SK-N-SH treated with all-trans-retinoic acid at 6 μM for 48 hours (cell line): ENCODE measurements around the gene ADCY5.

Source experiments
- ATAC-seq: fragments of 200-7000 bp; cut with Tn5 transposase; 3 replicates; pipeline ENCODE4 v1.9.1; 2020; ENCODE audit warnings: mild to moderate bottlenecking, moderate library complexity
- ARNTL ChIP-seq: fragments of 450-650 bp; formaldehyde crosslinking; IDR thresholded peaks from 2 replicates; pipeline ENCODE4 v1.5.0; 2020; ENCODE audit warnings: low read depth, mild to moderate bottlenecking, moderate library complexity, borderline replicate concordance
- CREB5 ChIP-seq: fragments of 250-450 bp; sonication (Bioruptor Pico); IDR thresholded peaks from 2 replicates; pipeline ENCODE4 v1.5.1; 2020; ENCODE audit warnings: low read depth, mild to moderate bottlenecking, moderate library complexity
- CSDC2 ChIP-seq: fragments of 250-450 bp; sonication (Bioruptor Pico); IDR thresholded peaks from 2 replicates; pipeline ENCODE4 v1.5.0; 2020; ENCODE audit warnings: mild to moderate bottlenecking, moderate library complexity
- CSRNP3 ChIP-seq: fragments of 250-450 bp; sonication (Bioruptor Pico); IDR thresholded peaks from 2 replicates; pipeline ENCODE4 v1.5.1; 2021; ENCODE audit warnings: mild to moderate bottlenecking, moderate library complexity
- ESRRG ChIP-seq: fragments of 250-450 bp; sonication (Bioruptor Pico); IDR thresholded peaks from 2 replicates; pipeline ENCODE4 v1.6.1; 2021; ENCODE audit warnings: mild to moderate bottlenecking
- GLIS3 ChIP-seq: fragments of 250-450 bp; sonication (Bioruptor Pico); IDR thresholded peaks from 2 replicates; pipeline ENCODE4 v1.5.0; 2020; ENCODE audit warnings: mild to moderate bottlenecking, moderate library complexity
- ISL1 ChIP-seq: fragments of 250-450 bp; sonication (Bioruptor Pico); IDR thresholded peaks from 2 replicates; pipeline ENCODE4 v2.1.2; 2022; ENCODE audit warnings: mild to moderate bottlenecking, moderate library complexity
- OSR1 ChIP-seq: fragments of 250-450 bp; sonication (Bioruptor Pico); IDR thresholded peaks from 2 replicates; pipeline ENCODE4 v1.8.0; 2022; ENCODE audit warnings: moderate library complexity, mild to moderate bottlenecking, inconsistent platforms
- PATZ1 ChIP-seq: fragments of 250-450 bp; sonication (Bioruptor Pico); IDR thresholded peaks from 2 replicates; pipeline ENCODE4 v1.8.0; 2020; ENCODE audit warnings: mild to moderate bottlenecking, moderate library complexity, borderline replicate concordance
- POU6F1 ChIP-seq: fragments of 250-450 bp; sonication (Bioruptor Pico); IDR thresholded peaks from 2 replicates; pipeline ENCODE4 v1.8.0; 2021; ENCODE audit warnings: low read depth, mild to moderate bottlenecking, moderate library complexity, borderline replicate concordance
- PPARA ChIP-seq: fragments of 250-450 bp; sonication (Bioruptor Pico); IDR thresholded peaks from 2 replicates; pipeline ENCODE4 v1.5.0; 2020; ENCODE audit warnings: mild to moderate bottlenecking, borderline replicate concordance
- RARB ChIP-seq: fragments of 250-450 bp; sonication (Bioruptor Pico); IDR thresholded peaks from 2 replicates; pipeline ENCODE4 v1.8.0; 2021; ENCODE audit warnings: mild to moderate bottlenecking, moderate library complexity
- SNAI2 ChIP-seq: fragments of 250-450 bp; sonication (Bioruptor Pico); IDR thresholded peaks from 2 replicates; pipeline ENCODE4 v1.5.0; 2020; ENCODE audit warnings: mild to moderate bottlenecking, moderate library complexity
- TOX ChIP-seq: fragments of 250-450 bp; sonication (Bioruptor Pico); IDR thresholded peaks from 2 replicates; pipeline ENCODE4 v1.8.0; 2021; ENCODE audit warnings: mild to moderate bottlenecking, moderate library complexity, borderline replicate concordance
- TSHZ2 ChIP-seq: fragments of 250-450 bp; sonication (Bioruptor Pico); IDR thresholded peaks from 2 replicates; pipeline ENCODE4 v1.5.0; 2020; ENCODE audit warnings: mild to moderate bottlenecking, moderate library complexity
- ZC3H10 ChIP-seq: fragments of 250-450 bp; sonication (Bioruptor Pico); IDR thresholded peaks from 2 replicates; pipeline ENCODE4 v1.5.1; 2021; ENCODE audit warnings: mild to moderate bottlenecking, moderate library complexity
- ZNF565 ChIP-seq: fragments of 450-650 bp; formaldehyde crosslinking; conservative IDR thresholded peaks from 2 replicates; pipeline ENCODE4 v1.5.0; 2020; ENCODE audit warnings: low read depth, mild to moderate bottlenecking, moderate library complexity
- ZNF70 ChIP-seq: fragments of 450-650 bp; formaldehyde crosslinking; IDR thresholded peaks from 2 replicates; pipeline ENCODE4 v1.5.0; 2020; ENCODE audit warnings: mild to moderate bottlenecking, moderate library complexity
- ZNF8 ChIP-seq: fragments of 450-650 bp; formaldehyde crosslinking; IDR thresholded peaks from 2 replicates; pipeline ENCODE4 v1.5.0; 2020; ENCODE audit warnings: mild to moderate bottlenecking, moderate library complexity

ADCY5 gene

GRCh38 chr3:123481722-123482457 lies 33.0 kb upstream of the ADCY5 start (continued):
- TF ChIP-seq POU6F1 (CRISPR knock-in tag) (no peak), ESRRG (CRISPR knock-in tag) (no peak)

GRCh38 chr3:123481071-123481470 lies 32.2 kb upstream of the ADCY5 start:
- TF ChIP-seq ZNF565 (CRISPR knock-in tag), result no peak
- no peak for TF ChIP-seq RARB (CRISPR knock-in tag)
- no peak for TF ChIP-seq CSDC2 (CRISPR knock-in tag)
- no peak for TF ChIP-seq GLIS3
- TF ChIP-seq PATZ1 (CRISPR knock-in tag), result no peak
- no peak for TF ChIP-seq ESRRG (CRISPR knock-in tag)
- no peak for TF ChIP-seq CSRNP3
- TF ChIP-seq OSR1, result no peak
- TF ChIP-seq ISL1 (CRISPR knock-in tag), result no peak
- no peak for TF ChIP-seq ZNF70
- no peak for TF ChIP-seq CREB5 (CRISPR knock-in tag)
- TF ChIP-seq POU6F1 (CRISPR knock-in tag), result no peak
- no peak for TF ChIP-seq SNAI2 (CRISPR knock-in tag)
- no peak for TF ChIP-seq ZC3H10 (CRISPR knock-in tag)
- TF ChIP-seq TOX, result no peak
- no peak for TF ChIP-seq ARNTL (CRISPR knock-in tag)
- TF ChIP-seq PPARA, result no peak
- no peak for TF ChIP-seq ZNF8 (CRISPR knock-in tag)
- no peak for TF ChIP-seq TSHZ2 (CRISPR knock-in tag)
- TF ChIP-seq, all 23 proteins: peak for 0

GRCh38 chr3:123480428-123480827 lies 31.5 kb upstream of the ADCY5 start:
- ATAC-seq, result no peak

More at GRCh38 chr3:123481071-123481470, 32.2 kb upstream of the ADCY5 start:
- ATAC-seq, result no peak

More at GRCh38 chr3:123480428-123480827, 31.5 kb upstream of the ADCY5 start:
- no peak for TF ChIP-seq POU6F1 (CRISPR knock-in tag)
- TF ChIP-seq, all 23 proteins: peak for 0
